GM04504 (cell line): Measurements from ENCODE around the gene SPINT4.

Experiments used
- DNase-seq: peaks from one replicate; pipeline ENCODE4 v3.0.0-alpha.2; 2012; ENCODE audit warnings: low read depth

Gene SPINT4

DNA sequence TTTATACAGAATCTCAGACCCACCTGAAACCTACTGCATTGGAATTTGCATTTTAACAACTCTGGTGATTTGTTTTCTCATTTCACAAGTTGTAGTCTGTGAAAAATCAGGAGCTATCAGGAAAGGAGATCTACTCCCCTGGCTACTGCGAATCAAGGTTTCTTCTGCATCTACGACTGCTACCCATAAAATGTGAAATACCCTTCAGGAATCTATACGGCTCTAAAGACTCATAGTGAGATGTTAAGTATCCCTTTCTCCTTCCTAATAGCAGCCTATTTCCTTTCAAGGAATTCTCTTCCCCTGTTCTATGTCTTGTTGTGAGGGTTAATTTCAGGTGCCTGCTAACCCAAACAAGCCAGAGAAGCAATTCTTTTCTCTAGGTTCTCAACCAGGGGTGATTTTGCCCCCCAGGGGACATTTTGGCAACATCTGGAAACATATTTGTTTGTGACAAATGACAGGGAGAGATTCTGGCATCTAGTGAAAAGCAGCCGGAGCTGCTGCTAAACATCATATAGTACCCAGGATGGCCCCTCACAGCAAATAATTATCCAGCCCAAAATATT lies 43.2 kb downstream of the SPINT4 start:
- DNase-seq: no peak

GRCh38 chr20:45765980-45766379 lies 43.8 kb downstream of the SPINT4 start:
- DNase-seq: no peak

DNA sequence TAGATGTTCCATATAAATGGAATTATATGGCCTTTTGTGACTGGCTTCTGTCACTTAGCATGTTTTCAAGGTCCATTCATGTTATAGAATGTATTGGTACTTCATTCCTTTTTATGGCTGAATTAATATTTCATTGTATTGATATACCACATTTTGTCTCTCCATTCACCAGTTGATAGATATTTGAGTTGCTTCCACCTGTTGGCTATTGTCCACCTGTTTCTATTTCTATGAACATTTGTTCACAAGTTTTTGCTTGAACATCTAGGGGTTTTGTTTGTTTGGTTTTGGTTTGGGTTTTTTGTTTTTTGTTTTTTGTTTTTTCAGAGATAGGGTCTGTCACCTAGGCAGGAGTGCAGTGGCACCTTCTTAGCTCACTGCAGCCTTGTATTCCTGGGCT lies 46.3 kb downstream of the SPINT4 start:
- DNase-seq: no peak

DNA sequence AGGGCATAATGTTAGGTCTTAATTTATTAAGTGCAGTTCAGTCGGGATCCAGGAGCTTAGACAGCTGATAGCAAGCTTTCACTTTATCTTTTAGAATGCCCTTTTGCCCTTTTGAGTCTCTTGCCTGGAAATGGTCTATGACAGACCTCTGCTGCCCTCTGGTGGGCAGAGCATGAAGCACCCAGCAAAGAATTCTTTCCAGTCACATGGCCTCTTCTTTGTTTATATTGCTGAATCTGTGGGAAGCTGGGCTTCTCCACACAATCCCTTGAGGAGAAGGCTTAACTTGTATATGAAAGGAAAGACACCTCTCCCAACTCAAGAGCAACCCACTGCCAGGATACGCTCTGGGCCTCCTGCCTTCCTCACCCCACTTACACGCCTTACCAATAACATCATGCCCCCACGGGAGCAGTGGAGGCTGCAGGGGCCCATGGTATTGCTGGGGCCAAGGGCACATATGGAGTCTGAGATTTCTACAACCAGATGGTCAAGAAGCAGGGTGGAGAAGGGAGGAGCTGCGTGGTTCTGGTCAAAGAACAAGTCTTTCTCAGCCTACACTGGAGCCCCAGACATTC lies 49.1 kb downstream of the SPINT4 start:
- peak; percentile 52 for DNase-seq

DNA sequence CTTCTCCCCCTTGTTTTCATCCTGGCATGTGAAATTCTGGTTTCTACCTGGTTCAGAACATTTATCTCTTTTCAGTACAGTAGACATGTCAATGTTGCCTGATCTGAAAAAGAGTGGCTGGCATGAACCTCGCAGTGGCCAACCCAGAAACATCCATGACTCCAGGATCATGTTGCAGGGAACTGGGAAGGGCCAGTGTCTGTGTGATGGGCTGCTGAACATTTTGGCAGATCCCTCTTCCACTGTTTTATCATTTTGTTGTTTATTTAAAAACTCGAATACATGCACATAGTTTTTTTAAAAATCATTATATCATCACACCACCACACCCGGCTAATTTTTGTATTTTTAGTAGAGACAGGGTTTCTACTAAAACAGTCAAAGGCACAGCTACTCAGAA lies 50.5 kb downstream of the SPINT4 start:
- no peak for DNase-seq

- no peak for DNase-seq
Observed at GRCh38 chr20:45774945-45775344, 52.8 kb downstream of the SPINT4 start.

- no peak for DNase-seq
Observed at GRCh38 chr20:45775411-45775810, 53.3 kb downstream of the SPINT4 start.
